NCI-H2029 treated with DMSO at 0.1 percent for 48 hours (cell line): Measurements from ENCODE around the gene TRMT11.
"Not testable (repeated sequence)": the region's sequence is repeated elsewhere in the genome, so short reads cannot be mapped to it uniquely, and the experiment has no call there.

Experiments used
- DNase-seq: peaks from one replicate; lab custom pipeline; 2025; lab: John Stamatoyannopoulos, UW

TRMT11 gene

GRCh38 chr6:126047648-126048047 lies 61.3 kb downstream of the TRMT11 start:
- DNase-seq, result no peak

- no peak for DNase-seq
Observed at GRCh38 chr6:126048635-126049034, 62.3 kb downstream of the TRMT11 start.

GRCh38 chr6:126050795-126051194 lies 64.5 kb downstream of the TRMT11 start:
- DNase-seq, result no peak

GRCh38 chr6:126051791-126052190 lies 65.5 kb downstream of the TRMT11 start:
- DNase-seq, result no peak

- DNase-seq, result no peak
Observed at GRCh38 chr6:126052485-126052884, 66.1 kb downstream of the TRMT11 start.

GRCh38 chr6:126054258-126054702 lies 67.9 kb downstream of the TRMT11 start:
- DNase-seq, result no peak

- no peak for DNase-seq
Observed at GRCh38 chr6:126054802-126055201, 68.5 kb downstream of the TRMT11 start.

GRCh38 chr6:126055449-126055848 lies 69.1 kb downstream of the TRMT11 start:
- no peak for DNase-seq

- DNase-seq, result no peak
Observed at GRCh38 chr6:126056355-126057004, 70.1 kb downstream of the TRMT11 start.

GRCh38 chr6:126058085-126058484 lies 71.7 kb downstream of the TRMT11 start:
- DNase-seq, result not testable (repeated sequence)

GRCh38 chr6:126060400-126060799 lies 74.1 kb downstream of the TRMT11 start:
- DNase-seq, result no peak

- no peak for DNase-seq
Observed at GRCh38 chr6:126063512-126064146, 77.3 kb downstream of the TRMT11 start.

GRCh38 chr6:126064257-126064747 lies 78.0 kb downstream of the TRMT11 start:
- no peak for DNase-seq

- DNase-seq, result no peak
Observed at GRCh38 chr6:126064748-126065401, 78.5 kb downstream of the TRMT11 start.

GRCh38 chr6:126066053-126067048 lies 80.0 kb downstream of the TRMT11 start:
- no peak for DNase-seq

GRCh38 chr6:126067073-126067472 lies 80.7 kb downstream of the TRMT11 start:
- DNase-seq, result no peak

GRCh38 chr6:126069449-126069848 lies 83.1 kb downstream of the TRMT11 start:
- DNase-seq, result no peak

GRCh38 chr6:126071000-126071647 lies 84.8 kb downstream of the TRMT11 start:
- no peak for DNase-seq

GRCh38 chr6:126072172-126072571 lies 85.8 kb downstream of the TRMT11 start:
- no peak for DNase-seq

GRCh38 chr6:126072834-126073233 lies 86.5 kb downstream of the TRMT11 start:
- DNase-seq, result no peak

GRCh38 chr6:126075335-126076071 lies 89.2 kb downstream of the TRMT11 start:
- DNase-seq, result no peak
